Activated T-helper 1 cell treated with Interleukin-2 at 50 U/mL for 16 hours (primary cell): ENCODE data around the gene TSPAN9.

Experiments
- DNase-seq: peaks from one replicate; pipeline ENCODE4 v3.0.0-alpha.2; 2020; ENCODE audit warnings: low read depth

Gene TSPAN9

DNA sequence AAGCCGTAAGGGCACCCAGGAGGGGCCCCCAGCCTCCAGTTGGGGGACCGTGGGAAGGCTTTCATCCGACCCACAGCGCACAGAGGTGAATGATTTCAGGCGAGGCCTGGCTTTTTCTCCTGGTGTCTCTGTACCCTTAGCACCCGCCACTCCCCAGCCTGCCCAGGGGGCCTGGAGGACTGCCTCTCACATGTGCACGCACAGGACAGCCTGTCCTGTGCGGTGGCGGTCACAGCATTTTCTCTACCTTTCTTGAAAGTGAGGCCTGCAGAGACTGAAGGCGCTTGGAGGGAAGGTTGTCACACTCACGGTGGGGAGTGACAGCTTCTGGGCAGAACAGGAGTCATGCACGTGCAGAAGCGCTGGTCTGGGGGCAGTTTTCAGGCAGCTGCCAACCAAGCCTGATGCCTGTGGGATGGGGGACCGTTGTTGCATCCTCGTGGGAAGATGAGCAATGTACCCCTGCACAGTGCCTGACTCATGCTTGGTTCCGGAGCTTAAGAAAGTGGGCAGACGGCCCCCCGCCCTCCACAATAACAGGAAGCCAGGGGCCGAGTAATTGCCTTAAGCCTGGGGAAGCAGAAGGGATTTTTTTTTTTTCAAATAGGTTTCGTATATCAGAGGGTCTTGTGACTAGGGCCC lies 148.1 kb downstream of the TSPAN9 start:
- DNase-seq = no peak

DNA sequence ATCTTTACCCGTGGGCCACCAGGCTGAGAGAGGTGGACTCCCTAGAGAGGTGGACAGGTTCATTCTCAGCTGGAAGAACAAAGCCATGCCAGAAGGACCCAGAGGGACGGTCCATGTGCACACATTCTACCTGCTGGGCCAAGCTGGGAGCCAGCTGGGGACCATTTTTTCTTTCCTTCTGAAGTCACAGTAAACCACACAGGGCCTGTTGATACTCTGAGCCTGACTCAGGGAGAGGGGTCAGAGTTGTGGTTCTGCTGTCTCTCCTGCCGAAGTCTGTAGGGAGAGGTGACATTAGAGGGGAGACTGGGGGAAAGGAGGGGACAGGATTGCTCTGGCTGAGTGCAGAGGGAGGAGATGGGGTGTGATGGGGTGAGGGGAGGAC lies 148.6 kb downstream of the TSPAN9 start:
- DNase-seq = no peak

DNA sequence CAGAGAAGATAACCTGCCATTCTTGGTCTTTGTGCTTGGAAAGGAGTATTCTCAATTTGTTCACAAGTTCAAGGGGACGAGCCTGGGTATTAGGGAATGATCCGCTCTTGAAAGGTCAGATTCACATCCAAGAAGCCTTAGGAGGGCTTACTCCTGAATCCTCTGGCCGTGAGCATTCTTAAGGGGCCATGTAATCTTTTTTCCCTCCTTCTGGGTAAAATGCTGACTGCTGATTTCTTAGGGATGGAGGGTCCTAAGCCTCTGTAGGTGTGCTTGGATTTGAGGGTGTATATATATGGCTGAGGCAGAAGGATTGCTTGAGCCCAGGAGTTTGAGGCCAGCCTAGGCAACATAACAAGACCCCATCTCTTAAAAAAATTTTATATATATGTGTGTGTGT lies 149.1 kb downstream of the TSPAN9 start:
- no peak for DNase-seq

DNA sequence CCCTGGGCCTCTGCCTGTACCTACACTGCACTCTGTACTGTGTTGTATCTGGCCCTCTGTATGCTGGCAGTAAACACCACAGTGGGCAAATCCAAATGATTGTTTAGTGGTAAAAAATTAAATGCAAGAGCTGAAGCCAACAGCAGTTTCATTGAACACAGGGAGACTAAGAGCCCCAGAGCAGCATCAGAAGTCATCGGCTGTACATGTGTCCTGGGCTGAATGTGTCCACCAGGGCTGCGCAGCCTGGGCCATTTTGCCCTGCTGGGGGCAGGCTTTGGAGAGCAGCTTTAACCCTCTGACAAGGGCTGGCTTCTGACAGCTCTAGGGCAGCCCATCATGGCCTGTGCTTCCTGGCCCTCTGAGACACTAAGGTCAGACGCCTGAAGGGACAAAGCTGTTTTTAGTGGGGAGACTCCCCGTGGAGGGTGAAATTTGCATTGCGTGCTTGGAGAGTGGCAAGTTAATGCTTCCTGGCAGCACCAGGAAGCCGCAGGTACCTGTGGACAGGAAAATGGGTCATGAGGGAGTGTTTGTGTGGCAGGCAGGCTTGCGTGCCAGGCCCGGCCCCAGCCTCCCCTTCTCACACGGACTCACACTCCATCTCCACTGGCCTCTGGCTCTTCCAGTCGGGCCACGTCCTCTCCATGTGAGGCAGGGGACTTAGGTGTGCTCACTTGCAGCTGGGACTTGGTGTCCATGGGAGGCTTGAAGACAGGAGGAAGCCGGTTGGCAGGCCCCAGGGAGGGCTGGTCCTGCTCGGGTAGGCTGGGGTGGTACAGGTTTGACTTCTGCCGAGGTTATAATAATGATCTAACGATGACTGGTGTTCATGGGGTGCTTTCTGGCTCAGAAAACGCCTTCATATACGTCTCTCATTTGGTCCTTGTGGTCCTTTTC lies 150.1 kb downstream of the TSPAN9 start:
- no peak for DNase-seq

DNA sequence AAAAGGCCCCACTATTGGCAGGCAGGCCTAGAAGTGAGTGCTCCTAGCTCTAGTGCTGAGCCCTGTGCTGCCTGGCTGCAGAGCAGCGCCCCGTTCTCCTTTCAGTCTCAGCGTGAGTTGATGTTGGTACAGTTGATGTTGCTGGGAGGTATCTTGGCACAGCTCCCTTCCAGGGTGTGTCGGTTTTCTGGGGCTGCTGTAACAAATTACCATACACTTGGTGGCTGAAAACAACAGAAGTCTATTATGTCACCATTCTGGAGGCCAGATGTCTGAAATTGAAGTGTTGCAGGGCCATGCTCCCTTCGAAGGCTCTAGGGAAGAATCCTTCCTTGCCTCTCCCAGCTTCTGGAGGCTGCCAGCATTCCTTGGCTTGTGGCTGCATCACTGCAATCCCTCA lies 151.4 kb downstream of the TSPAN9 start:
- no peak for DNase-seq

DNA sequence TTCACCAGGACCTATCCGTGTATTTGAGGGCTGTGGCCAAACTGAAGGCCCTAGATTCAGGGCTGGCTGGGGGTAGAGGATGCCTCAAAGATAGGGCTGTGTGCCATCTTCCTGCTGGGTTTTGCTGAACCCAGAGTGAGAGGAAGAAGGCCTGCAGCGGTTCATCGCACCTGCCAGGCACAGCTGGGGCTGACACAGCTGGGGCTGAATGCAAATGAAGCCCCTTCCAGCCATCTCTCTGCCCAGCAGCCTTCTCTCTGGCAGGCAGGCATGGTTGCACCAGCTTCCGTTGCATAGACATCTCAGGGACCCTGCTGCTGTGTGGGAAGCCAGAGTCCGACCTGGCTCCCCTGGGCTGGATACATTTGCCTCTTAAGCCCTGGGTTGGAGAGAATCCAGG lies 152.4 kb downstream of the TSPAN9 start:
- DNase-seq = no peak

DNA sequence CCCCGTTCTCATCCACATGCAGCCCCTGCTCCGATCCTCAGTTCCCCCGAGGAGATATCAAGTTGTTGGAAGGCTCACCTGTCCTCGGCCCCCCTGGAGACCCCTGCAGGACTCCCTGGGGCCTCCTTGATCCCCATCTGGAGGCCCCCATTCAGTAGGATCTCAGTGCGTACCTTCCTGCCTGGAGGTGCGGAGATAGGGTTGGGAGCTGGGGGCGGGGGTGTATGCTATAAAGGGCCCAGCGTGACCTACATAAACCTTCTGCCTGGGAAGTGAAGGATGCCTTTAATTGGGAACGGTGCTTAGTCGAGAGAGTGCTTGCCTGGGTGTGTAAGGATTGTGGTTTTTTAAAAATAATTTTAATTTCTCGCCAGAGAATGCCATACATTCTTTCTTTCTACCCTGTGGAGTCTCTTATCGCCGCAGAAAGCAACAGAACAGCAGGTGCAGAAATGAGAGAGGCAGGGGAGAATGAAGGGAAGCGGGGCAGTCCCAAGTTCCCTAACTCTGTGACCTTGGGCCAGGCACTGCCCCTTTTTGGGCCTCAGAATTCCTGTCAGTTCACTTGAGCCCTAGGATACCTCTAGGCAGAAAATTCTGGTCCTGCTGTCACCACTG lies 153.7 kb downstream of the TSPAN9 start:
- no peak for DNase-seq

DNA sequence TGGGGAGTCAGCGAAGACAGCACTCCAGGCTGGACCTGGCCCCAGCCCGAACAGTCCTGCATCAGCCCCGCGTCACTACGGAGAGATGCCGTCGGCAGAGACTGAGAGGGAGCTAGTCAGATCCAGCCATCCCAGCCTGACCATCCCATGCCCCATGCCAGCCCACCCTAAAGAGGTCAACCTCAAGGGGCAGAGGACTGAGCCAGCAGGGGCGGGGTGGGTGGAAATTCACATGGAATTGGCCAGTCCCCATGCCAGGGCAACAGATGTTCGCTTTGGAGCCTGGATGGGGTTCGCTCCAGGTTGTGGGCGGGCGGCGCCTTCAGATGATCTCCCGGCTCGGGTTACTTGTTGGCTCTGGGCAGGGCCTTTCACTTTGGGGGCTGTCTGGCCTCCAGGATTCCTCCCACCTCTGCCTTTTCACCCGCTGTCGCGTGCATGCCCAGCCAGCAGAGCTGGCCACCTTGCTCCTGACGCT lies 154.3 kb downstream of the TSPAN9 start:
- DNase-seq = no peak

DNA sequence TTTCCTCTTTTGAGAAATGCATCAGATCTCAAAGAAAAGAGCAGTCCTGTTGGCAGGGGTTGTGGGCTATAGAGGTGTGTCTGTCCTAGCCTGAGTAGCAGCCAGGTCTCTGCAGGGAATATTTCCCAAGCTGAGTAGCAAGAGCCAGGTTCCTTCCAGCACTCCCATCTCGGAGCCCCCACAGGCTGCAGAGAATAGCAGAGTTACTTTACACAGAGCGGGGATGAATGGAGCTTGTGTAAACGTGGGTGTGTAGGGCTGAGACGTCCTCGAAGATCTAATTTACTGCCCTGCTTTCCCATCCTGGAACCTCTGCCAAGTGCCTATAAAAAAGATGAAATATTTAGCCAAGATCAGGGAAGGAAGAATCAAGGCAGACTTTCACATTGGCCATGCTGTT lies 156.6 kb downstream of the TSPAN9 start:
- DNase-seq = no peak

DNA sequence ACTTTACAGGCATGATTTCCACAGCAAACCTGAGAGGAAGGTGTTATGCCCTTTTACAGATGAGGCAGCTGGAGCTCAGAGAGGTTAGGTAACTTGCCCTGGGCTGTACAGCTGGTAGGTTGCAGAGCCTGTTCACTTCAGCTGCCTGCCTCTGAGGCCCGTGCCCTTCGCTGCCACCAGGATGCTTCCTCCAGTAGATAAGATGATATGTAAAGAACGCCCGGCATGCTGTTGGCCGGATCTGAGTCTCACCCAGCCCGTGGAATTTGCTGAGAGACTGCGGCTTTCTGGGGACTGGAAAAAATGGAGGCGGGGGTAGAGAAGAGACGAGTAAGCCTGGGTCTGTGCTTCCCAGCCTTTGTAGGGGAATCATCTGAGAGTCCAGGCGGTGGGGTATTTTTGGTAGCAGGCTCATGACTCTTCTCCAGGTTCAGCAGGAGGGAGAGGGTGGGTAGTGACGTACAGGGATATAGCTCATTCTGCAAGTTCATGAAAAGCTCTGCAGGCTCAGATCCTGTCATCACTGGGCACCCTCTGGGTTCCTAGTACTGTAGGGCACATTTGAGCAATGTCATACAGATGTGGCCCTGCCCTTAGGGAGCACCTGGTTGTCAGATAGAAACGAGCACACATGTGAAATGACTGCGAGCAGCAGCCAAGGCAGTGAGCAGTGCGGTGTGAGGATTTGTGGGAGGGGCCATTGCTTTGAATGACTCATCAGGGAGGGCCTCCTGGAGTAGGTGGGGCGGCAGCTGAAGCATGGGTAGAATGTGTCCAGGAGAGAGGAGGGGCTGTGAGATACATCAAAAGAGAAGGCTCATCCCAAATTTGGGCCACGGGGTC lies 159.4 kb downstream of the TSPAN9 start:
- no peak for DNase-seq

DNA sequence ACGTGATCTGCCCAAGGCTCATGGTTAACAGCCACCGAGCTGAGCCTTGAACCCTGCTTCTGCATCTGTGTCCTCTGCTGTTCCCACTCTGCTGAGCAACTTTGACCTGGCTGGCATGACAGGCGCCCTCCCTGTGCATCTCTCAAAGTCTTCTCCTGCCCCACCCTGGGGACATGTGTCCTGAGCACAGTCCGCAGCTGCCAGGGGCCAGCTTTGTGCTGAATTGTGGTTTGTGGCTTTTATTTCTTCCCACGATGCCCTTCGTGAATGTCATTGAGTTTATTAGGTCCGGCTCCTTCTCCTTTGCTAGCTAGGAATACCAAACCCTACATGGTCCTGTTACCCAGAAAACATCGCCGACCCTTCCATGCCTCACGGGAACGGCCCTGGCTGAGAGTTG lies 161.0 kb downstream of the TSPAN9 start:
- no peak for DNase-seq

DNA sequence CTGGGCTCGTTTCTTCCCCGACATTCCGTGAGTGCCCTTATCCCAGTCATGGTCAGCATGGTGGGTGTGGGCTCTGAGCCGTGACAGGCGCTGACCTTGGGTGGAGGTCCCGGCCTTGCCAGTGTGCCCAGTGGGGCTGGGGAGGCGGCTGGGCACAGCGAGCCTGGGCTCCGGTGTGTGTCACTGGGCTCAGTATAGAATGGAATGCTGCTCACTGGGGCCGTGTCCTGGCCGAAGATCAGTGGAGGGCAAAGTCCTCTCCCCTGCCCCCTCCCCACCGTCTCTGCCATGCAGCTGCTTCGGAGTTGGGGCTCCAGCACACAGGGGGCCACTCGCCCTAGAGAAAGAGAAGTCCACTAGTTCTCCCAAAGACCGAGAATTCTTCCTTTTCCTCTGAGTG lies 164.4 kb downstream of the TSPAN9 start:
- no peak for DNase-seq

DNA sequence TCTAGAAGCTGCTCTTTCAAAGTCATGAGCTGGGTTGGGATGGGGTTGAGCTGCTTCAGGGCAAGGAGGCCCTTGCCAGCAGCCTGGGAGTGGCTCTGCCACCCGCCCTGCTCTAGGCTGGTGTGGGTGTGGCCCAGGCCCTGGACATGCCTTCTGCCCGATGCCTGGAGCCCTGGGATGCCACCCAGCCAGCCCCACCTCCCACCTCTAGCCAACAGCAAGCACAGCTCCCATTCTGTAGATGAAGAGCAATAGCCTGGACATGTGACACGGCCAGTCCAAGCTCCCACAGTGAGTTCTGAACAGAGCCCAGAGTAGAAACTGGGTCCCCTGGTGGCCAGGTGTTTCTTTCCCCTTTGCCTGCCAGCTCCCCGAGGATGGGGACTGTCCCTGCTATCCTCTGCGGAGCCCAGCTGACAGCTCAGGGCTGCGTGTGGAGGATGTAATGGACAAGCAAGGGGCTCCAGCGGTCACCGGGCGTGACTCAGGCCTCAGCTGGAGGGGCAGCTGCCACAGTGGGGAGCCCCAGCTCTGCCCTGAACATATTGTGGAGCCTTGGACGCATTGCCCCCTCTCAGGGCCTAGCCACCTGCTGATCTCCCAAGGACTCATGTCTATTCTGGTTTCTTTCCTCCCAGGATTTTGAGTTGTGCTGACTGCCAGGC lies 165.2 kb downstream of the TSPAN9 start:
- DNase-seq = no peak

DNA sequence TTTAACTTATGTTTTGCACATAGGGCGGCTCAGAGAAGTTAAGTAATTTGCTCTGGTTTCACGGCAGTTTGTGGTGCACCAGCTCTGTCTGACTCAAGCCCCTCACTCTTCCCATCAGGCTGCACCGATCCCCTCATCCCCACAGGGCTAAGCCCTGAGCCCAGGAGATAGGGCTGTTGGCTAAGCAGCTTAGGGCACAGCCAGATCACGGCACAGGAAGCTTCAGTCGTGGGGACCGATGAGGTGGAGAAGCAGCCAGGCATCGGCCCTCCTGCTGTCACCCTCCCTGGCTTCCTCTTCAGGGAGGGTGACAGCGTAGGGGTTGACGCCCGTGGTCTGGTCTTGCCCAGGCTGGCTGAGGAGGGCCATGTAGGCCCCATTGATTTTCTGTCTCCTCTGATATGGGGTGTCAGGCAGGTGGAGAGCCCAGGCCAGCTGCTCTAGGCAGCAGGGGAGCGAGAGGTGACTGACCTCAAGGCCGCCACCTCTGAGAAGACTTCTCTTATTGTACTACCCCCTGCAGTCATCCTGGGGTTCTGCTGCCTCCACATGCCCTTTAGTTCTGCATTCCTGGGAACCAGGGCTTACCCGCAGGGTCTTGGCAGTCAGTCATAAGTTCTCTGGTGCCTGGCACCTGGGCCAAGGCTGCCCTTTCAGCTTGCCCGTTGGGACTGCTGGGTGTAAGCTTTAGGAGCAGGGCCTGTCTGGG lies 166.4 kb downstream of the TSPAN9 start:
- DNase-seq = no peak

DNA sequence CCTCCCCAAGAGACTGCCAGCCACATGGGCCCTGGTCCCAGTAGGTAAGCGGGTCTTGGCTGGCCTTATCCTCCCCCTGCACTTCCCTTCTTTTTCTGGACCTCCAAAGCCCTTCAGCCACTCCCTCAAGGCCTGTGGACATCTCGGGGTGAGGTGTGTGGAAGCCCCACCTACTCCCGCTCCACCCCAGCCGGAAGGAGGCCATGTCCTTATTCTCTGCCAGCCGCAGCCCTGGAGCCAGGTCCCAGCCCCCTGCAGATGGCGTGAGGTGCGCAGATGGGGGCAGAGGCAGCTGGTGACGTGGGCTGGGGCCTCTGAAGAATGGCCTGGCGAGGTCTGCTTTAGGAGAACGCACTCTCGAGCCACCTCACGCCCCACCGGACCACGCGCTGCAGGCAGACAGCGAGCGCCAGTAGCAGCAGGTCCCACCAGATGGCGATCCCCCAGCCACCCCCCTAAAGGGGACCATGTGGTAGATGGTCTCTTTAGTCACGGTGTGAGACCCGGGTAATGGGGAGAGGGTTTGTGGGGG lies 167.1 kb downstream of the TSPAN9 start:
- DNase-seq = no peak

DNA sequence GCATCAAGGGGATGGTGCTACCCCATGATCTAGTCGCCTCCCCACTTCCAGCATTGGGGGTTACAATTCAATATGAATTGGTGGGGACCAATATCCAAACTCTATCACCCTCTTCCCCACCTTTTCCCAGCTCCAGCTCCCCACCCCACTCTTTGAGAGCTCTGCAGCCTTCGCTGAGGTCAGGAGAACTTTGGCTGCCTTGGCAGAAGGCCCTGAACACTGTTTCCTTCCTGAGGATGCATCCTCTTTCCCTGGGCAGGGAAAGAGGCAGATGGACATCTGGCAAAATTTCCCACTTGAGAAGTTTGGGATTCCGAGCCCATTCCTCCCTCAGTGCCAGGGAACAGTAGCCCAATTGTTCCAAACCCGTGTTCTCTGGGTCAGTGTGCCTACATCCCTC lies 169.1 kb downstream of the TSPAN9 start:
- no peak for DNase-seq

DNA sequence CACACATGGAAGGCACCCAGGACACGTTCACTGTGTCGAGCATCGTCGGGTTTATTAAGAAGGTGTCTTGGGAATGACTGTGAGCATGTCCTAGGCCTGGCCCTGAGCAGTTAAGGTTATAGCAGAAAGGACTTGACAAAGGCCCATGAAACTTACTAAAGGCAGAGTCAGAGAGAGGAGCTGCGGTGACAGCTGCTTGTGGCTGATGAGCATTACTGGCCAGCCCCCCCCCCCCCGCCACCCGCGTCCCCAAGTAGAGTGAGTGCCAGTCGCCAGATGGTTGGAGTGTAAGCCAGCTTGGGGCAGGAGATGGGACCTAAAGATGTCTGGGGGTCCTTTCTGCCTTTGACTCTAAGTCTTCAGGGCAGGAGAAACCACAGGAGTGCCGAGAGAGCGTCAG lies 169.9 kb downstream of the TSPAN9 start:
- DNase-seq = no peak

DNA sequence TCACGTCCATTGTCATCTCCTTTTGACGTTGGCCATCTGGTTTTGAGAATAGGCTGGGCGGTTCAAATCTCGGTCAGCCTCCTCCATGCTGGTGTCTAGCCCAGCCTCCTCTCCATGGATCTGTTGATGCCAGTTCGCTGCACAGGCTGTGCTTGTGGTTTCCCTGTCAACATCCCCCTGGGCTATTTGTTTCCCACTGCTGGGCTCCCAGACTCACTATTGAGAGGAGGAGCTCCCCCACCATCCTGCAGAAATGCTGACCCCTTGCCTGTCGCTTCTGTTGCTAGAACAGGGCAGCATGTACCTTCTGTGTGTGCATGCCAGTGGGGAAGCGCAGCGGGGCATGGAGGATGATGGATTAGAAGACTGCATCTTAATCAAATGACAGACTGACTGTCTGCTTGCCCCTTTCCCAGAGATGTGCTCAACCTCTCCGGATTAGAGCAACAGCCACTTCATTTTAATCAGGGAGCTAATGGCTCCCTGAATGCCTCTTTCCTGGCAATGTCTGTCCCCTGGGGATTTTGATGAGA lies 170.5 kb downstream of the TSPAN9 start:
- no peak for DNase-seq

DNA sequence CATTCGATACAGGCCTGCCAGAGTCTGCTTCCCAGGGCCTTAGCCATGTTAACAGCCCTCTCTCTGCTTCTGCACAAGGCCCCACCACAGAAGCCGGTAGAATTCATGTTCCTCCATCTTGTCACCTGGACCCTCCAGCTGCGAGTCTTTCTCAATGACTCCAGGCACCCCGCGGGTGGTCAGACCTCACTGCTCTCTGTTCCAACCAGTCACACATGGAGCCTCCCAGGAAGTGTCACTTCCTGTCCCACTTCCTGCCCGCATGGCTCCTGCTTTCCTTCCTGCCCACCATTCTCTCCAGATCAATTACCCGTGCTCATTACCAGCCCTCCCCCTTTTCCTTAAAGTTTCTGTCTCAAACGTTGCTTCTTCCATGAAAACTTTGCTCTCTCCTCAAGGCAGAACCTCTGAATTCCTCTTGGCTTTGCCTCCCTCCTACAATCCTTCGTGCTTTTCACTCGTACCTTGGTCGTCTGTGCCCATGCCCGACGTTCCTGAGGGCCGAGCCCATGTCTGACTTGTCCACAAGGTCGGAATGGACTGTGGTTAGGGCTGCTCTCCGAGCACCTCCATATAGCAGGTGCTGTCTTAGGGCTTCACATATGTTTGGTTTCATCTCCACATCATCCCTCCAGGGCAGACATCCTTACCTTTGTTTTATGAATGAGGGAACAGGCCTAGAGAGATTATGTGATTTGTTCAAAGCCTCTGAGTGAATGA lies 172.1 kb downstream of the TSPAN9 start:
- DNase-seq = no peak

DNA sequence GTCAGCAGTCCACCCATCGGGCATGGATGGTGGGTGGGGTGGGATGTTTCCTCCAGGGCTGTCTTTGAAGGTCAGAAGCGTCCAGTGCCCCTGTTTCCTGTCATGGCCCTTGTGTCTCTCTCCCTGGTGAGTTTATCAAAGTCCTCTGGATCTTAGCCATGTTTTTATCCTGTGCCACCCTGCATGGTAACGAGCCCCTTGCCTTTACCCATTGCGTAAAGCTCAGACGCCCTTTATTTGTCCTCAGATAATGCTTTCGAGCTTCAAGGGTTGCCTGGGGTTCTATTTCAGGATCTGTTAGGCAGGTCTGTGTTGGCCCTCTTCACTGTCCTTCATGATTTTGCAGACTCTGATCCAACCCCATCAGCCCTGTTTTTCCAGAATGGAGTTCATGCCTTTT lies 172.9 kb downstream of the TSPAN9 start:
- DNase-seq = no peak
